Breast epithelium (tissue), 4 donors: ENCODE data around the gene C10orf105. TPM values are rescaled to one million over a fixed set of nuclear protein-coding genes. Genes with fewer than 3 reads are reported as not detected.

Experiments used
- DNase-seq, 2 donors: peaks; one replicate each; pipeline ENCODE4 v3.0.0-alpha.2; 2019; ENCODE audit warnings: low spot score in 2 of 2
- H3K27ac ChIP-seq, 2 donors: fragments of 200-600 bp; sonication (generic) in 1 of 2; one replicate each; pipeline ENCODE4 v1.5.1; 2016 to 2019; ENCODE audit warnings: mild to moderate bottlenecking in 1 of 2
- H3K27me3 ChIP-seq, 2 donors: fragments of 200-600 bp; sonication (generic) in 1 of 2; one replicate each; pipeline versions ENCODE4 v1.5.1 to v1.6.0; 2017 to 2019; ENCODE audit warnings: control low read depth in 1 of 2, mild to moderate bottlenecking in 1 of 2
- H3K36me3 ChIP-seq: fragments of 200-600 bp; one replicate; pipeline ENCODE4 v1.5.1; 2019
- H3K4me1 ChIP-seq, 2 donors: fragments of 200-600 bp; sonication (generic); one replicate each; pipeline ENCODE4 v1.5.1; 2016 to 2019; ENCODE audit warnings: control low read depth in 1 of 2
- H3K4me3 ChIP-seq, 3 donors: fragments of 200-600 bp; sonication (generic); 1 replicate in 2 of 3; 2 replicates in 1 of 3; pipeline ENCODE4 v1.5.1; 2016 to 2019; ENCODE audit warnings: mild to moderate bottlenecking in 3 of 3, moderate library complexity in 2 of 3
- H3K9me3 ChIP-seq, 2 donors: fragments of 200-600 bp; sonication (generic) in 1 of 2; one replicate each; pipeline ENCODE4 v1.5.1; 2016 to 2019; ENCODE audit warnings: control low read depth in 1 of 2
- POLR2A ChIP-seq: fragments of 450-650 bp; IDR thresholded peaks from one replicate; pipeline ENCODE4 v1.6.1; 2016; ENCODE audit warnings: antibody characterized with exemption, mild to moderate bottlenecking, moderate library complexity
- POLR2AphosphoS5 ChIP-seq, 3 donors: sonication (generic); formaldehyde crosslinking; IDR thresholded peaks; one replicate each; pipeline ENCODE4 v1.6.1; 2017; ENCODE audit warnings: antibody characterized with exemption in 3 of 3
- intact Hi-C: fragments of 100-400 bp; cut with DNase I; formaldehyde crosslinking; loops from one replicate; pipeline ENCODE4 v1.15.1; 2023; ENCODE audit warnings: low total_unique reads
- total RNA-seq, 3 donors: library from RNA; depleted of rRNA; stranded (reverse); fragments of >200 nt; gene quantifications; one replicate each; pipeline ENCODE4 v1.1.0, GENCODE V29; 2016
- TF ChIP-seq, protein P1 (sequence below), 3 donors: fragments of 450-650 bp; IDR thresholded peaks; one replicate each; pipeline ENCODE4 v1.5.1; 2016 to 2017; ENCODE audit warnings: antibody characterized with exemption in 3 of 3, mild to moderate bottlenecking in 3 of 3, moderate library complexity in 3 of 3

The C10orf105 gene
- total RNA-seq, 3 donors from 2014 or later, result under 0.01 to 0.29 TPM; not detected in 1

DNA sequence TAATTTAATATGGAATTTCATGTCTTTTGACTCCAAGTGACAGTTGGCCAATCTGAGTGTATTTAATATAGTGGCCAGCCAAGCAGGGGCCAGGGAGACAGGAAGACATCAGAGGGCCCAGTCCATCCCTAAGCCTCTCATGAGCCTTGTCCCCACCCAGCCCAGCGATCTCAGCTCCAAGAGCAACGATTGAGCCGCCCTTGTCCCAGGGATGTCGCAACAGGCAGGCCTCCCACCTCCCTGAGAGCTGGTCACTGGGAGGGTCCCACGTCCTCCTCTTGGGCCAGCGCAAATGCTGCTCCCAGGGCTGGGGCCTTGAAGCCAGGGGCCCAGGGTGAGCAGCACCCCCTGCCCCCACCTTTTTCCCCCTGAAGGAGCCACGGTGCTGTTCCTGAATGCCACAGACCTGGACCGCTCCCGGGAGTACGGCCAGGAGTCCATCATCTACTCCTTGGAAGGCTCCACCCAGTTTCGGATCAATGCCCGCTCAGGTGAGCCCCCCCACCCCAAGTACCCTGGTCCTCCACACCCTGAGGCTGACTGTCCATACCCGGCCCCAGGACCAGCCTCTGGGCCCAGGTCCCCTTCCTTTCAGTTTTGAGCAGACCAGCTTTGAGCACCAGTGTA lies 29.4 kb downstream of the C10orf105 start:
- no peaks in the 10 kb centered on the region for H3K27me3 ChIP-seq
- intact Hi-C loops, result no loop called here
- TF ChIP-seq, protein P1, sequence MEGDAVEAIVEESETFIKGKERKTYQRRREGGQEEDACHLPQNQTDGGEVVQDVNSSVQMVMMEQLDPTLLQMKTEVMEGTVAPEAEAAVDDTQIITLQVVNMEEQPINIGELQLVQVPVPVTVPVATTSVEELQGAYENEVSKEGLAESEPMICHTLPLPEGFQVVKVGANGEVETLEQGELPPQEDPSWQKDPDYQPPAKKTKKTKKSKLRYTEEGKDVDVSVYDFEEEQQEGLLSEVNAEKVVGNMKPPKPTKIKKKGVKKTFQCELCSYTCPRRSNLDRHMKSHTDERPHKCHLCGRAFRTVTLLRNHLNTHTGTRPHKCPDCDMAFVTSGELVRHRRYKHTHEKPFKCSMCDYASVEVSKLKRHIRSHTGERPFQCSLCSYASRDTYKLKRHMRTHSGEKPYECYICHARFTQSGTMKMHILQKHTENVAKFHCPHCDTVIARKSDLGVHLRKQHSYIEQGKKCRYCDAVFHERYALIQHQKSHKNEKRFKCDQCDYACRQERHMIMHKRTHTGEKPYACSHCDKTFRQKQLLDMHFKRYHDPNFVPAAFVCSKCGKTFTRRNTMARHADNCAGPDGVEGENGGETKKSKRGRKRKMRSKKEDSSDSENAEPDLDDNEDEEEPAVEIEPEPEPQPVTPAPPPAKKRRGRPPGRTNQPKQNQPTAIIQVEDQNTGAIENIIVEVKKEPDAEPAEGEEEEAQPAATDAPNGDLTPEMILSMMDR (IDR thresholded peaks at IDR 0.05), result no peak
- TF ChIP-seq POLR2AphosphoS5 (IDR thresholded peaks at IDR 0.05), result no peak
- no peak for TF ChIP-seq POLR2A

DNA sequence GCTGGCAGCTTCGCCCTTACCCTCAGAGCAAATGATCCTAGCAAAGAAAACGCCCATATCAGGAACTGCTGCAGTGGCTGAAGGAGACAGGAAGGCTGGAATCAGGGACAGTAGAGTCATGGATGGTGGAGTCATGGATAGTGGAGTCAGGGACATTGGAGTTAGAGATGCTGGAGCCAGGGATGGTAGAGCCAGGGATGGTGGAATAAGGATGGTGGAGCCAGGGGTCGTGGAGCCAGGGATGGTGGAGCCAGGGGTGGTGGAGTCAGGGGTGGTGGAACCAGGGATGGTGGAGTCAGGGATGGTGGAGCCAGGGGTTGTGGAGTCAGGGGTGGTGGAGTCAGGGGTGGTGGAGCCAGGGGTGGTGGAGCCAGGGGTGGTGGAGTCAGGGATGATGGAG lies 31.3 kb downstream of the C10orf105 start:
- Histone ChIP-seq H3K27ac (no peak overlapping the region), H3K36me3 (no peaks in the 10 kb centered on the region), H3K4me3 (no peak overlapping the region), H3K4me1 (no peaks in the 10 kb centered on the region), H3K27me3 (no peaks in the 10 kb centered on the region), H3K9me3 (no peaks in the 10 kb centered on the region)
- no peak for DNase-seq
- intact Hi-C loops, result no loop called here
- TF ChIP-seq, protein P1 (IDR thresholded peaks at IDR 0.05), result no peak
- TF ChIP-seq POLR2A (no peak), POLR2AphosphoS5 (IDR thresholded peaks at IDR 0.05) (no peak)

More for the DNA sequence above, 29.4 kb downstream of the C10orf105 start:
- Histone ChIP-seq H3K4me1 (no peaks in the 10 kb centered on the region), H3K36me3 (no peaks in the 10 kb centered on the region), H3K4me3 (no peak overlapping the region), H3K27ac (no peak overlapping the region), H3K9me3 (no peaks in the 10 kb centered on the region)
- DNase-seq, result no peak

DNA sequence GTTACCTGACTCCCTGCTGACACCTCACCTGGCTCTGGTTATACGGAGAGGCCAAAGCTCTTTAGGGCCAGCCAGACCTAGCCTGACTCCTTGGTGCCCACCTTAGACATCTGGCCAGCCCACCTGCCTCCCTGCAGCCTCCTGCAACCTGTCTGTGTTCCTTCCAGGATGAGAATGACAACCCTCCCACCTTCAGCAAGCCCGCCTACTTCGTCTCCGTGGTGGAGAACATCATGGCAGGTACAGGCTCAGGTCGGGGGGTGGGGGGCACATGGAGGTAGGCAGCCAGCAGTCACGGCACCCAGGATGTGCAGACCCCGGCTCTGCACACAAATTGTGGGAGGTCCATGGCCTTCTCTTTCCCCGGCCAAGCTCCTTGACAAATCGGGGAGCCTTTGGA lies 32.1 kb downstream of the C10orf105 start:
- no peak for DNase-seq
- intact Hi-C loops, result no loop called here
- H3K36me3 ChIP-seq, result no peaks in the 10 kb centered on the region
- TF ChIP-seq POLR2AphosphoS5 (IDR thresholded peaks at IDR 0.05), result no peak
- TF ChIP-seq, protein P1 (IDR thresholded peaks at IDR 0.05), result no peak
- no peak for TF ChIP-seq POLR2A
- no peaks in the 10 kb centered on the region for H3K4me1 ChIP-seq
- H3K27ac ChIP-seq, result no peak overlapping the region
- H3K4me3 ChIP-seq, result no peak overlapping the region
- H3K9me3 ChIP-seq, result no peaks in the 10 kb centered on the region
- H3K27me3 ChIP-seq, result no peaks in the 10 kb centered on the region

DNA sequence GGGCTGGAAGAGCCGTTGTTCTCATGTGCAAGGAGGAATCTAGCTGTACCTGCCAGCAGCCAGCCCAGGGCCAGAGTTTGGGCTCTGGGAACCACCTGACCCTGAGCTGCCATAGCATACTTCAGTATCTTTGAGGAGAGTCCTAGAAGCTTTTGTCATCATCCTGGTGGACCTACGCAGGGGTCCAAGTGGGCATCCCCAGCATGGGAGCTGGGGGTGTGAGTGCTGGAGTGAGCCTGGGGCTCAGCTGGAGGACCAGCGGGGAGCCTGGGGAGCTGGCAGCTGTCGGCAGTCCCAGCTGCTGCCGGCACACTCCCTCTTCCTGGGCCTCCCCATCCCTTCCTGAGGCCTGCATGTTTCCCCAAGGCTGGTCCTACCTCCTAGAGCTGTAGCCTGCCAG lies 32.5 kb downstream of the C10orf105 start:
- DNase-seq, result no peak
- TF ChIP-seq POLR2AphosphoS5 (IDR thresholded peaks at IDR 0.05) (no peak), POLR2A (no peak)
- TF ChIP-seq, protein P1 (IDR thresholded peaks at IDR 0.05), result no peak
- intact Hi-C loops, result no loop called here
- Histone ChIP-seq H3K27me3 (no peaks in the 10 kb centered on the region), H3K27ac (no peak overlapping the region), H3K9me3 (no peaks in the 10 kb centered on the region), H3K36me3 (no peaks in the 10 kb centered on the region), H3K4me1 (no peaks in the 10 kb centered on the region), H3K4me3 (no peak overlapping the region)

DNA sequence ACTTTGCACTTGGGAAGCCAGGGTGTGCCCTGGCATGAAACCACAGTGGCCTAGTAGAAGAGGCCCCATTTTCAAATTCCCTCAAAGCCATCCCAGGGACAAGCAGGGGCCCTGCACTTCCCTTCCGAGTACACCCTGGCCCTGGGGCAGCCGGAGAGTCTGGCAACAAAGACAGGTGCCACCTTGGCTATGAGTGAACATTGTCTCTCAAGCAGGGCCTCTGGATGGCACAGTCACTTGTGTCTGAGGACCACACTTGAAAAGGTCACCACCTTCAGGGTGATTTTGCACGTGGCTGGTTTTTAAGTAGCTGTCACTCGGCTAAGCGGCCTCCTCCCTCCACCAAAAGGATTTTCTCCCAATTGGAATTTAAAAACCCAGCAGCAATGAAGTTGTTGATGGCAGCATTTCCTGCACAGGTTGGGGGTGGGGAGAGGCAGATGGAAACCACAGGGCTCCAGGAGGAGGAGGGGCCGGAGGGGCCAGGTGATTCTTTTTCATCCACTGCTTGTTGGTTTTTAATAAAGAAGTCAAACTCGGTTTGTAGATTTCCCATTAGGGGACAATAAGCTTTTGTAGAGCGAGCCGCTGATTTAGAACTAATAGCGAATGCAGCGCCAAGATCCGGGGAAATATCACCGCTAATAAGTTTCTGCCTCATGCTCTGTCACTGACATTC lies 33.9 kb downstream of the C10orf105 start:
- H3K4me1 ChIP-seq, result no peaks in the 10 kb centered on the region

More for the DNA sequence above, 33.9 kb downstream of the C10orf105 start:
- TF ChIP-seq, protein P1 (IDR thresholded peaks at IDR 0.05), result no peak
- TF ChIP-seq POLR2AphosphoS5 (IDR thresholded peaks at IDR 0.05) (no peak), POLR2A (no peak)
- intact Hi-C loops, result no loop called here
- Histone ChIP-seq H3K27ac (peak overlapping the region in 1 of 2 donors; percentile 3), H3K9me3 (no peaks in the 10 kb centered on the region), H3K4me3 (no peak overlapping the region), H3K27me3 (no peaks in the 10 kb centered on the region), H3K36me3 (no peaks in the 10 kb centered on the region)
- DNase-seq, result no peak
